H1 (cell line): ENCODE data around the gene OOSP4A. TPM values are rescaled to one million over a fixed set of nuclear protein-coding genes. Genes with fewer than 3 reads are reported as not detected.

Experiments
- CTCF ChIA-PET: fragments of 300-600 bp; sonication (Branson Sonifier 250); formaldehyde crosslinking; loops from one replicate; lab custom pipeline; 2021; ENCODE audit not compliant: partially characterized antibody; lab: Charles Lee
- POLR2A ChIA-PET: fragments of 300-600 bp; sonication (Branson Sonifier 250); formaldehyde crosslinking; loops from one replicate; lab custom pipeline; 2021; ENCODE audit warnings: inconsistent platforms; ENCODE audit not compliant: partially characterized antibody; lab: Charles Lee
- DNase-seq, 2 experiments: peaks; one replicate each; pipeline versions ENCODE4 v3.0.0 to v3.0.0-alpha.2; 2010 to 2022; ENCODE audit warnings: low spot score in 2 of 2, low read depth in 1 of 2, mixed read lengths in 1 of 2
- FAIRE-seq: peaks from 2 replicates; lab custom pipeline; 2011; peaks lifted over from hg19 to GRCh38; lab: Jason Lieb, UNC
- H2AFZ ChIP-seq: 2 replicates; pipeline ENCODE4 v1.8.1; 2012; ENCODE audit warnings: low read length, inconsistent platforms
- H2AK5ac ChIP-seq: 2 replicates; pipeline ENCODE4 v1.6.1; 2013; ENCODE audit warnings: low read depth, low read length
- H2BK120ac ChIP-seq: replicated peaks from 2 replicates; pipeline ENCODE3; 2013; ENCODE audit warnings: low read depth, low read length, inconsistent platforms
- H2BK12ac ChIP-seq: 2 replicates; pipeline ENCODE4 v1.6.1; 2013; ENCODE audit warnings: low read depth, low read length
- H2BK15ac ChIP-seq: 2 replicates; pipeline ENCODE4 v1.6.1; 2013; ENCODE audit warnings: low read length
- H2BK20ac ChIP-seq: 2 replicates; pipeline ENCODE4 v1.6.1; 2013; ENCODE audit warnings: low read length
- H2BK5ac ChIP-seq: 2 replicates; pipeline ENCODE4 v1.6.1; 2013; ENCODE audit warnings: low read depth, low read length
- H3K14ac ChIP-seq: 2 replicates; pipeline ENCODE4 v1.6.1; 2013; ENCODE audit warnings: inconsistent platforms; ENCODE audit not compliant: insufficient read length
- H3K18ac ChIP-seq: 2 replicates; pipeline ENCODE4 v1.6.1; 2013; ENCODE audit warnings: low read length; ENCODE audit errors: extremely low read depth
- H3K23ac ChIP-seq: 2 replicates; pipeline ENCODE4 v1.6.1; 2013; ENCODE audit warnings: inconsistent platforms; ENCODE audit not compliant: insufficient read length
- H3K23me2 ChIP-seq: 2 replicates; pipeline ENCODE4 v1.6.1; 2013; ENCODE audit warnings: low read depth, low read length
- H3K27ac ChIP-seq: 2 replicates; pipeline ENCODE4 v1.6.1; 2011; ENCODE audit warnings: low read depth, low read length, inconsistent platforms
- H3K27me3 ChIP-seq, 4 experiments: replicated peaks in 1 of 4; 1 replicate in 1 of 4; 2 replicates in 3 of 4; pipeline versions ENCODE4 v1.6.1 to v1.8.1; 2011 to 2013; ENCODE audit warnings: low read length in 3 of 4, mild to moderate bottlenecking in 3 of 4, inconsistent platforms in 2 of 4, mixed read lengths in 2 of 4, moderate library complexity in 1 of 4; ENCODE audit not compliant: control insufficient read depth in 3 of 4, insufficient read depth in 3 of 4; ENCODE audit errors: extremely low read depth in 1 of 4
- H3K36me3 ChIP-seq, 4 experiments: 2 replicates each; pipeline versions ENCODE4 v1.6.1 to v1.8.1; 2011 to 2013; ENCODE audit warnings: mild to moderate bottlenecking in 4 of 4, low read length in 3 of 4, moderate library complexity in 2 of 4, control low read depth in 1 of 4, inconsistent platforms in 1 of 4; ENCODE audit not compliant: insufficient read depth in 4 of 4, control insufficient read depth in 2 of 4
- H3K4ac ChIP-seq: replicated peaks from 2 replicates; pipeline ENCODE3; 2013; ENCODE audit warnings: low read length, low read depth, mixed read lengths, inconsistent platforms; ENCODE audit not compliant: insufficient read length
- H3K4me1 ChIP-seq, 4 experiments: replicated peaks in 1 of 4; 1 replicate in 1 of 4; 2 replicates in 3 of 4; pipeline versions ENCODE4 v1.6.1 to v1.8.1; 2011 to 2013; ENCODE audit warnings: low read length in 3 of 4, inconsistent platforms in 2 of 4, mixed read lengths in 1 of 4; ENCODE audit not compliant: insufficient read depth in 4 of 4, control insufficient read depth in 3 of 4
- H3K4me2 ChIP-seq, 2 experiments: 2 replicates each; pipeline versions ENCODE4 v1.6.1 to v1.8.1; 2011 to 2013; ENCODE audit warnings: low read depth in 2 of 2, low read length in 2 of 2, control low read depth in 1 of 2, inconsistent platforms in 1 of 2, mild to moderate bottlenecking in 1 of 2; ENCODE audit not compliant: insufficient read depth in 1 of 2
- H3K4me3 ChIP-seq, 4 experiments: fragments of 200-600, 300-600 bp in 1 of 4; sonication (generic), shearing (Covaris generic), sonication (Bioruptor Twin) in 1 of 4; 2 replicates each; pipeline versions ENCODE4 v1.5.1 to v1.8.1; 2011 to 2016; ENCODE audit warnings: low read length in 4 of 4, low read depth in 3 of 4, control low read depth in 2 of 4, inconsistent platforms in 2 of 4, mild to moderate bottlenecking in 2 of 4, mixed read lengths in 1 of 4, moderate library complexity in 1 of 4; ENCODE audit not compliant: insufficient read depth in 2 of 4; ENCODE audit errors: extremely low read depth in 1 of 4
- H3K56ac ChIP-seq: replicated peaks from 2 replicates; pipeline ENCODE3; 2013; ENCODE audit warnings: low read depth, mild to moderate bottlenecking, mixed read lengths, low read length, inconsistent platforms; ENCODE audit not compliant: insufficient read length
- H3K79me1 ChIP-seq: 2 replicates; pipeline ENCODE4 v1.6.1; 2013; ENCODE audit warnings: low read depth, low read length, control low read depth
- H3K79me2 ChIP-seq, 2 experiments: 2 replicates each; pipeline versions ENCODE4 v1.6.1 to v1.8.1; 2012 to 2013; ENCODE audit warnings: low read length in 2 of 2, mild to moderate bottlenecking in 2 of 2, inconsistent platforms in 1 of 2; ENCODE audit not compliant: insufficient read depth in 2 of 2, control insufficient read depth in 1 of 2
- H3K9ac ChIP-seq, 4 experiments: replicated peaks in 1 of 4; 1 replicate in 1 of 4; 2 replicates in 3 of 4; pipeline versions ENCODE4 v1.6.1 to v1.8.1; 2011 to 2013; ENCODE audit warnings: low read depth in 3 of 4, low read length in 3 of 4, control low read depth in 2 of 4, mild to moderate bottlenecking in 2 of 4, moderate library complexity in 2 of 4, inconsistent platforms in 1 of 4; ENCODE audit errors: extremely low read depth in 1 of 4
- H3K9me3 ChIP-seq, 2 experiments: 2 replicates each; pipeline versions ENCODE4 v1.6.1 to v1.8.1; 2012 to 2013; ENCODE audit warnings: mild to moderate bottlenecking in 2 of 2, moderate library complexity in 2 of 2, control low read depth in 1 of 2, inconsistent platforms in 1 of 2, low read depth in 1 of 2, low read length in 1 of 2, mixed read lengths in 1 of 2; ENCODE audit not compliant: insufficient read depth in 2 of 2
- H4K20me1 ChIP-seq, 2 experiments: replicated peaks in 1 of 2; 2 replicates each; pipeline versions ENCODE3 to v1.8.1; 2011 to 2013; ENCODE audit warnings: inconsistent platforms in 2 of 2, low read length in 2 of 2, mild to moderate bottlenecking in 1 of 2; ENCODE audit not compliant: insufficient read depth in 2 of 2, control insufficient read depth in 1 of 2
- H4K5ac ChIP-seq: 2 replicates; pipeline ENCODE4 v1.6.1; 2013; ENCODE audit warnings: low read length, low read depth, mixed read lengths, inconsistent platforms; ENCODE audit not compliant: insufficient read length
- H4K8ac ChIP-seq: 2 replicates; pipeline ENCODE4 v1.8.0; 2013; ENCODE audit warnings: mild to moderate bottlenecking, moderate library complexity, low read length, inconsistent platforms; ENCODE audit not compliant: insufficient read depth; ENCODE audit errors: extremely low read depth
- H4K91ac ChIP-seq: replicated peaks from 2 replicates; pipeline ENCODE3; 2013; ENCODE audit warnings: low read length, mixed read lengths, inconsistent platforms; ENCODE audit not compliant: insufficient read length
- CEBPB ChIP-seq: IDR thresholded peaks from 2 replicates; pipeline ENCODE4 v1.6.1; 2012; ENCODE audit warnings: low read depth, low read length
- CHD2 ChIP-seq: IDR thresholded peaks from 2 replicates; pipeline ENCODE4 v1.6.1; 2012; ENCODE audit warnings: low read length, improper control_type of control experiment
- GTF2F1 ChIP-seq: IDR thresholded peaks from 2 replicates; pipeline ENCODE4 v1.6.1; 2012; ENCODE audit warnings: low read depth, low read length, improper control_type of control experiment, borderline replicate concordance
- HDAC6 ChIP-seq: IDR thresholded peaks from one replicate; pipeline ENCODE4 v1.7.1; 2012; ENCODE audit warnings: low read depth, mild to moderate bottlenecking, inconsistent platforms, low read length, moderate library complexity
- MAFK ChIP-seq: IDR thresholded peaks from 2 replicates; pipeline ENCODE4 v1.6.1; 2012; ENCODE audit warnings: low read depth, mild to moderate bottlenecking, improper control_type of control experiment, low read length
- NRF1 ChIP-seq: IDR thresholded peaks from 2 replicates; pipeline ENCODE4 v1.6.1; 2011; ENCODE audit warnings: mild to moderate bottlenecking, low read depth, low read length, improper control_type of control experiment
- POLR2AphosphoS5 ChIP-seq: IDR thresholded peaks from 2 replicates; pipeline ENCODE4 v1.6.1; 2011; ENCODE audit warnings: low read depth, low read length
- SIX5 ChIP-seq: IDR thresholded peaks from 2 replicates; pipeline ENCODE4 v1.6.1; 2011; ENCODE audit warnings: mild to moderate bottlenecking, low read depth, low read length
- SRF ChIP-seq: IDR thresholded peaks from 2 replicates; pipeline ENCODE4 v1.6.1; 2011; ENCODE audit warnings: mild to moderate bottlenecking, low read depth, low read length, moderate library complexity
- TAF1 ChIP-seq: IDR thresholded peaks from 2 replicates; pipeline ENCODE4 v1.6.1; 2011; ENCODE audit warnings: mild to moderate bottlenecking, low read depth, low read length
- WGBS, 2 experiments: shearing (Covaris generic) in 1 of 2; methylation state at CpG; one replicate each; pipeline versions ENCODE4 v1.1.6 to v1.1.7; 2013 to 2015; ENCODE audit warnings: low lambda C conversion rate in 2 of 2, mixed read lengths in 2 of 2, inconsistent platforms in 1 of 2, low coverage in 1 of 2, missing lambda C conversion rate in 1 of 2; ENCODE audit not compliant: insufficient replicate concordance in 2 of 2, insufficient coverage in 1 of 2, insufficient read length in 1 of 2; ENCODE audit errors: extremely low coverage in 1 of 2, missing lambda C conversion rate in 1 of 2; 5-methylcytosine and 5-hydroxymethylcytosine counted together
- polyA plus RNA-seq, 7 experiments: library from polyadenylated mRNA; depleted of rRNA in 3 of 7; stranded (reverse) in 5 of 7; unstranded in 2 of 7; fragments of >200 nt in 5 of 7; fragments of 200-250 nt in 2 of 7; gene quantifications; 1 replicate in 5 of 7; 2 replicates in 1 of 7; 4 replicates in 1 of 7; pipeline versions ENCODE4 v1.2.1 to v1.2.3, GENCODE V29; 2011 to 2013; ENCODE audit warnings: missing spikeins in 2 of 7, mixed read lengths in 2 of 7
- total RNA-seq: library from RNA; stranded (reverse); fragmentation: NEBNext Ultra II Directional; extraction: Animal tissue kit (Norgen Biotek cat#: 25700); gene quantifications from 2 replicates; pipeline ENCODE4 v1.2.1, GENCODE V29; 2021

The OOSP4A gene
- total and polyA plus RNA-seq, 2 of the 8 experiments (the other 6 are each of a cell fraction or from before 2014, with no cell fraction given) = not detected

DNA sequence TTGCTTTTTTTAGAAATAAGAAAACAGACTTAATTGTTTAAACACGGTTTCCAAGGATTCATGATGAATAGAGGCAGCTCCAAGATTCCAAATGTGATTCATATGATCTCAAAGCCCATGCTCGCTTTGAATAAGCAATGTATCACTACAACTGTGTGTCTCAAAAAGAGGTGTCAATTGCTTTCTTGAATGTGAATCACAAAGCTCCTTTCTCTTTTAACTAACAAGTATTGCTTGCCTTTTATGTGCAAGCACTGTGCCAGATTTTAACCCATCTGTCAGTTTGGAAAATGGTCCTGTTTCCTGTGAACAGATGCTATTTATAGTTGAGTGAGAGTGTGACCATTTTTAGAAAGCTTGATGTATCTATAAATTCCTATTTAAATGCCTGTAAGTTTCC lies 19.1 kb upstream of the OOSP4A start:
- H2BK120ac ChIP-seq = no peak overlapping the region
- no peak overlapping the region for H3K23ac ChIP-seq
- H3K79me1 ChIP-seq = no peaks in the 10 kb centered on the region
- FAIRE-seq (no peak), DNase-seq (no peak)
- H3K9me3 ChIP-seq = no peaks in the 10 kb centered on the region
- no peak overlapping the region for H4K8ac ChIP-seq
- H3K4me2 ChIP-seq = no peak overlapping the region
- no peak overlapping the region for H3K27ac ChIP-seq
- no peak overlapping the region for H3K14ac ChIP-seq
- no peak overlapping the region for H2BK5ac ChIP-seq
- no peak overlapping the region for H3K18ac ChIP-seq
- no peak overlapping the region for H4K5ac ChIP-seq
- no peak overlapping the region for H3K9ac ChIP-seq
- no peak overlapping the region for H3K56ac ChIP-seq
- no peak overlapping the region for H2AFZ ChIP-seq
- ChIA-PET POLR2A (no interaction called here), CTCF (interaction anchor here (0.7 kb wide), 1 partner anchor 13 kb away, joined by 3 read pairs; no protein-coding TSS in a partner anchor)
- no peaks in the 10 kb centered on the region for H3K27me3 ChIP-seq
- H4K91ac ChIP-seq = no peak overlapping the region
- no peak overlapping the region for H2BK20ac ChIP-seq
- H3K23me2 ChIP-seq = no peaks in the 10 kb centered on the region
- H2BK15ac ChIP-seq = no peak overlapping the region
- H3K4me1 ChIP-seq = no peaks in the 10 kb centered on the region
- H3K79me2 ChIP-seq = no peaks in the 10 kb centered on the region
- TF ChIP-seq CEBPB (no peak), GTF2F1 (no peak), MAFK (no peak), SRF (no peak), HDAC6 (no peak), SIX5 (no peak), CHD2 (no peak), TAF1 (no peak), POLR2AphosphoS5 (no peak), NRF1 (no peak)
- no peak overlapping the region for H2AK5ac ChIP-seq
- H4K20me1 ChIP-seq = no peaks in the 10 kb centered on the region
- no peak overlapping the region for H2BK12ac ChIP-seq
- no peaks in the 10 kb centered on the region for H3K36me3 ChIP-seq
- H3K4me3 ChIP-seq = no peak overlapping the region
- 92% methylated on average over 2 of the region's 2 CpGs; no CpG with 5 or more reads in 1 of the 2 experiments for WGBS, 2 experiments
- no peak overlapping the region for H3K4ac ChIP-seq
